Hypothalamus (tissue), 51 donors: ENCODE data around the gene ST3GAL3.
A peak's percentile ranks its signal among the peaks of the same experiment; 100 is the strongest.

ENCODE experiments used
- DNase-seq, 51 donors: peaks; one replicate each; lab custom pipeline; 2025; lab: John Stamatoyannopoulos, UW

Gene ST3GAL3

DNA sequence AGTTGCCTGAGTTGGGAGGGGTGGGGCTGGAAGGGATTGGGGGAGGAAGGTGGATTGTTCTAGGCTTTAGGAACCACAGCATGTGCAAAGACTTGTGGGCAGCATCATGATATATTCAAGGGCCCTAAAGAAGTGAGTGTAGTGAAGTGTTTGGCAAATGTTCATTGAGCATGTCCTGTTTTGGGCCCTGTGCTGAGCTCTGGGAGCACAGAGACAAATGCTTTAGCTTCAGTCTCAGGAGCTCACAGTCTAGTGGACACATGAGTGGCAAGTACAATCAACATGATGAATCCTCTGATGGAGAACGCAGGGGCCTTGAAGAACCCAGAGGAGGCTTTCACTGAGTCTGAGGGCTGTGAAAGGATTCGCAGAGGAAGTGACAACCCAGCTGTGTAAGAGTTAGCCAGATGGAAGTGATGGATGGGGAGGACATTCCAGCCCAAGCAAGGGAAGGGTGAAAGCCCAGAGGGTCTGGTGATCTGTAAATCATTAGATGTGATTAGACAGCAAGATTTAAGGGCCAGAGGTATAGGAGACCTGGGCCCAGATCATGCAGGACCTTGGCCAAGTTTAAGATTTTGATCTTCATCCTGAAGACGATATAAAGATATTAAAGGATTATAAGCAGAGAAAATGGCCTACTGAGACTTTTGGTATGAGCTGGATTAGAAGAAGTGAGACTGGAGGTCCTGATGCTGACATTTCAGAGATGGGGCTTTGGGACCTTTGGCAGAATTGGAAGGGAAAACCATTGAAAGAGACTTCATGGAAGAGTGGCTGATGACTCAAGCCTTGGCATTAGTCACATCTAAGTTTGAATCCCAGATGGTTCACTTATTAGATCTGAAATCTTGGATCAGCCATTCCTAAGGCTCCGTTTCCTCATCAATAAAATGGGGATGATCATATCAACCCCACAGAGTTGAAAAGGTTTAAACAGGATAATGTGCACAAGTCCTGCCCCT, 244.0 kb downstream of the ST3GAL3 start:
- DNase-seq = no peak

DNA sequence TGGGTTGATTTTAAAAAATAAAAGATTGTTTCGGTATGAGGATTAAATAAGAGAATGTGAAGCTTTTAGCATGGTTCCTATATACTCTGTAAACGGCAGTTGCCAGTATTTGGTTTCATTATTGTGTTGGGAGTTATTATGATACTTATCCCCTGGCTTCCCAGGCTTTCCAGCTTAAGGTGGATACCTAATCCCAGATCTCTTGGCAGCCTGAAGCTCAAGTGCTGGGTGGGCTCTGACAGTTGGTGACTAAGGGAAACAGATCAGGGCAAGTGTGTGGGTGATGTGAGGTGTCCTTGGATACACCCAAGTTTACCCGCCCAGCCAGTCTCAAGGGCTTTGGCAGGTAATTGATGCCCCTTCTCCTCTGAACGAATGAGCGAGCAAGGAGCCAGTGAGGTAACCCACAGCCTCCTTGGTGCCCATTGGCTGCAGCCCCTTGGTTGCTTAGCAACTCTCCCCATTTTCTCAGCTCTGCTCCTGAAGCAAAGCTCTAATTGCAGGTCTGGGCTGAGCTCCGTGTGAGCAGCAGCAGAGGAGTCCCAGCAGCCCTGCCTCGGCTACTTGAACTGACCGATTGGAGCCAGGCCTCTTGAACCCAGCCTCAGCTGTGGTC, 245.5 kb downstream of the ST3GAL3 start:
- peak in 23 of 51 donors; percentile 16 to 73 (median 43) for DNase-seq

DNA sequence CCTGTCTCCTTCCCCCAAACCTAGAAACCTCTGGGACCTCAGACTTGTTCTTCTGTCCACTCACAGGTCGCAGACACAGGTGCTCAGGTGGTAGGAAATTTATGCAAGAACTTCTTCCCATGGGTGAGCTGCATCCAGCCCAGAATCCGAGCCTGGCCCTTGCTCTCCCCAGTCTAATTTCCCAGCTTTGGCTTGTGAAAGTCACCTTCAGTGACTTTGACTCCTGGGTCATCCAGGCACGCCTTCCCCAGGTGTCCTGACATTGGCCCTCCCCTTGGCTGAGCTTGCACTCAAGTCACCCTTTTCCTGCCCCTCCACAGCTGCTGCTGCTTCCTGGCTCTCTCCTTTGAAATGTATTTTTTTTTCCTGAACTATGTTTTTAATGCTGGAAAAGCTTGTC, 246.0 kb downstream of the ST3GAL3 start:
- DNase-seq = no peak

DNA sequence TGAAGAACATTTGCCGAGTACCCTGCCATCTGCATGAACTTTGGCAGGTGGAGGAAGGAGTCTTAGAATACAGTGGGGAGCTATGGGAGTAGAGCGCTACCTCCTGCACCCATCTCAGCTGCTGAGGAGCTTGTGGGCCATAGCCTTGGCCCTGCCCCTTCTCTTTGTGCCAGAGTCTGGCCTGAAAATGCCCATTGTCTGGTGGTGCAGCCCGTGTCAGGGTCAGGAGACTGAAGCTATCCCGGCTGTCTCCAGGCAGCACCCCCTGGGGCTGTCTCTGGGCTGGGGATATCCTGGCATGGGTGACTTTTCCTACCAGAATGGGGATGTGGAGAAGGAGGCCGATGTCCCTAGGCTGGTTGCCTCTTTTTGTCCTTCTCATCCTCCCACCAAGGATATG, 246.7 kb downstream of the ST3GAL3 start:
- DNase-seq = peak in 40 of 51 donors; percentile 15 to 93 (median 72)

DNA sequence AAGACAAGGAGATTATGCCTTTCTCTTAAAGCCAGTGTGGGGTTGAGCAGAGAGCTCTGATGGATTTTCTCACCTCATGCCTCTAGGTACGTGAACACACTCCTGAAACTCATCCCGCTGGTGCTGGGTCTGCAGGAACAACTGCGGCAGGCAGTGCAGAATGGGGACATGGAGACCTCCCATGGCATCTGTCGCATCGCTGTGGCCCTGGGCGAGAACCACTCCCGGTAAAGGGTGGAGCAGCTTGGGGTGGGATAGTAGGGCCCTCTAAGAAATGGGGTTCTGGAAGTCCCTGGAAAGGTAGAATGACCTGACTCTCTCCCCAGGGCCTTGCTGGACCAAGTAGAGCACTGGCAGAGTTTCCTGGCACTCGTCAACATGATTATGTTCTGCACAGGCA, 248.9 kb downstream of the ST3GAL3 start:
- DNase-seq = no peak

DNA sequence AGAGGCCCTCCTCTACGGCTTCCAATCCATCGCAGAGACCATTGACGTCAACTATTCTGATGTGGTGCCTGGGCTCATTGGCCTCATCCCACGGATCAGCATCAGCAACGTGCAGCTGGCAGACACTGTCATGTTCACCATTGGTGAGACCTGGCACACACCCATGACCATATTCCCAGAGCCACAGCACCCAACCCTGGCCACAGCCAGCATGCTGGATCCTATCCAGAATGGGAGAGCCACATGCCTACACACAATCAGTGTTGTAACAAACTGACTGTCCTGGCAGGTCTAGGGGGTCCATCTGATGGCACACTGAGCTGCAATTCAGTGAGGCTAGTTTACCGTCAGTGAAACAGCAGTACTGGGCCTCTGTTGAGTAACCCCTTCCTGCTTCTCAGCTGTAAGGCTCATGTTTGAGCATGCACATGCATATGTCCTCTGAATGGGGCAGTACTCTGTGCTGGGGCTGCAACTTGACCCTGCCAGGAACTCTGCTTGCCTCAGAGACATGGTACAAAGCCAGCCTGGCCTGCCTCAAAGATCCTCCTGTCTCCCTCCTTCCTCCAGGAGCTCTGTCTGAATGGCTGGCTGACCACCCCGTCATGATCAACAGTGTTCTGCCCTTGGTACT, 250.2 kb downstream of the ST3GAL3 start:
- DNase-seq = no peak

DNA sequence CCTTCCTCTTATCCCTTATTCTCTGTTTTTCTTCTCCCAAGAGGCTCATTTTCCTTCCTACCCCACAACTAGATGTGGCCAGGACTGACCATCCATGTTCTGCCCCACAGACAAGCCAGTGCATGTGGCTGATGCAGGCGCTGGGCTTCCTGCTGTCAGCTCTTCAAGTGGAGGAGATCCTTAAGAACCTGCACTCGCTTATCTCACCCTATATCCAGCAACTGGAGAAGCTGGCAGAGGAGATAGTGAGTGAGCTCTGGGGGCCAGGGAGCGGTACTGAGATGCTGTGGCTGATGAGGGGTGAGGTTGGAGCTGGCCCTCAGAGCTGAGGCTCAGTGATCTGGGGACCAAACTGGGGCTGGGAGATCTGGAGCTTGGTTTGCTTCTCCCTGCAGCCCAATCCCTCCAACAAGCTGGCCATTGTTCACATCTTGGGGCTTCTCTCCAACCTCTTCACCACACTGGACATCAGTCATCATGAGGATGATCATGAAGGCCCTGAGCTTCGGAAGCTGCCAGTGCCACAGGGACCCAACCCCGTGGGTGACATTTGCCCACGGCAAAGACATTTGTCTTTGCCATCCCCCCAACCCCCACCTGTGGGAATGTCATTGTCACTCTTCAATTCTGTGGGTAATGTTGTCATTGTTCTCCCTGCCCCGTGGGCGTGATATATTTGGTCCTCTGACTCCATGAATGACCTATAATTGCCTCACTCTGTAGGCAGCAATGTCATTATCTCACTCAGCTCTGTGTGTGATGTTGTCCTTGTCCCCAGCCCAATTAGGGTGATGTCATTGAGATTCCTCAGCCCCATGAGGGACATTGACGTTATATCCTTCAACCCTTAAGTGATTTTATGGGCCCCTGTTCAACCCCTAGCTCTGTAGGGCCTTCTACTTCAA, 251.3 kb downstream of the ST3GAL3 start:
- DNase-seq = peak in 4 of 51 donors; percentile 19 to 38 (median 26)

DNA sequence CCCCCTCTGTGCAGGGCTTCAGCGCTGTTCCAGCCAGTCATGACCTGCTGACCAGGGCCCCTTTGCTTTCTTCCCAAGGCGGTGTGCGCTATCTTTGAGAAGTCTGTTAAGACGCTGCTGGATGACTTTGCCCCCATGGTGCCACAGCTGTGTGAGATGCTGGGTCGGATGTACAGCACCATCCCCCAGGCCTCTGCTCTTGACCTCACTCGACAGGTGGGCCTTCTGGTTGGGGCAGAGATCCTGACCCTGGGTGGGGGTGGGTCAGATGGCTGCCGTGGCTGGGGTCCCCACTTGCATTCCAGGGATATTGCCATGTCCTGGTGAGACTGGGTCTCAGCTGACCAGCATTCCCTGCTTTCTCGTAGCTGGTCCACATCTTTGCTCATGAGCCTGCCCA, 253.5 kb downstream of the ST3GAL3 start:
- DNase-seq = no peak

DNA sequence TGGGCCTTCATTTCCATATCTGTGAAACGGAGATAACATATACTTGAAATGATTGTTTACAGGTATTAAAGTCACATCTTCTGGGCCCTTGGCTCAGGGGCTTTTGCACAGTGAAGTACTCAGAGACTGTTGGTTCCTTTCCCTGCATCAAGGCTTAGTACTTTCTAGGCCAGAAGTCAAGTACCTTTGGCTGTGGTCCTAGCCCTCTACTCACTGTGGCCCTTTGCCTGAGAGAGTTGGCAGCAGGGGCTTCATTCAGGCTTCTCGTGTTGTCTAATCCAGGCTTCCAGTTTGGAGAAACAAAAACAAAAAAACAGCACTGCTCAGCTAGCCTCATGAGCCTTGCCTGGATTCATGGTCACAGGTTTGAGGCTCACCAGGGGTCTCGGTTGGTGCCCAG, 254.4 kb downstream of the ST3GAL3 start:
- peak in 3 of 51 donors; percentile 17 to 38 (median 20) for DNase-seq

DNA sequence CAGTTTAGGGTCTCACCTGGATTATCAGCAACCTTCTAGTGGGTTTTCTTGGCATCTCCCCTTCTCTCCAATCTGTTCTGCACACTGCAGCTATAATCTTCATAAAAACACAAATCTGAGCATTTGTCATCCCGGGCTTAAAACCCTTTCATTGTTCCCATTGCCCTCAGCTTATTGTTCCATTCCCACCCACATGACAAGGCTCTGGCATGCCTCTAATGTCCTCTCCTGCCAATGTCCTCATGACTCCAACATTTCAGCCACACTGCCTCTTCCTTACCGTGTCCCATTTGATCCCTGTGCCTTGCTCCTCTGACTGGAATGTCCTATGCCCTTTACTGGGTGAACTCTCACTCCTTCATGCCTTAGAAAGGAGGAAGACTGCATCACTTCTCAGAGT, 255.0 kb downstream of the ST3GAL3 start:
- peak in 13 of 51 donors; percentile 9 to 59 (median 31) for DNase-seq

DNA sequence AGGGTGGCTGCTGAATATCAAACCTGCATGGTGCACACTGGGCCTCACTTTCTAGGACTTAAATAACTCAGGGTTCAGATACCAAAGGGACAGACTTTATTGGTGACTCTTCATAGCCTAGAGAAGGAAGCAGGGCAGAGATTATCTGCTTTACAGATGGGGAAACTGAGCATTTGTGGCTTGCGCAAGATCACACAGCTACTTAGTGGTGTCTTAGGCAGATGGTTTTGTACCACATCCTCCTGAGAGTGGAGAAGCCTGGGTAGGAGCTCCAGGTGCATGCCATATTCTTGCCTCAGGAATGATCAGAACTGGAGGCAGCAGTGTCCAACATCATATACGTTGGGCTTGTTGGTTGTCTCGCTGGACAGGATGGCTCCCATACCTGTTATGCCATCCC, 255.7 kb downstream of the ST3GAL3 start:
- DNase-seq = no peak

DNA sequence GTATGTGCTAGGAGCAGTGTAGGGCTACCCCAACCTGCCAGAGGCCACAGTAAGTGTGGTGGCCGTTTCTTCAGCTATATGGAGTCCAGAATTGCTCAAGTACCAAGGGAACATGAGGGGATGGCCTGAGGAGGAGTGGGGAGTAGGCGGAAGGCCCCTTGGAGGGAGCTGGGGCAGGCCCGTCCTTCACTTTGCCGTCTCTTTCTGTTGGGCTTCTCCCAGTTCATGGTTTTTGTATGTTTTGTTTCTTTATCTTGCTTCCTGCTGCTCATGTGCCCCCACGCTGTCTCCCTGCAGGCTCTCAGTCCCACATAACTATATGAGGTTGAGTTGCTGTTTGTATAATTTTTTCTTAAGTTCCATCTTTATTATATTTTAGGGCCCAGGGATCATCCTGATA, 256.6 kb downstream of the ST3GAL3 start:
- DNase-seq = no peak

DNA sequence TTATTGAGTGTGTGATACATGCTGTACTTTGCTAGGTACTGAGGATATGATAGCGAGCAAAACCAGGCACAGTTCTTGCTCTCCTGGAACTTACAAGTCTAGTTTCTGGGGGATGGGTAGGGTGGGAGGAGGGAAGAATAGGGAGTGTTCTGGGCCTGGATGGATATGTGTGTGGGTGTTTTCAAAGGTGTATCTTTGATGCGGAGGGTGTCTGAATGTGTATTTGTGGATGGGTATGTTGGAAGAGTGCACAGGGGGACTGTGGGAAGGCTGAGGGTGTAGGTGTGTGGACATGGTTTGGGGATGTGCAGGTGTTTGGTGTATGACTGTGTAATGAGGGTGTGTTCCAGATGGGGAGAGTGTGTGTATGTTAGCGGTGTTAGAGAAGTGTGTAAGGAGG, 258.0 kb downstream of the ST3GAL3 start:
- no peak for DNase-seq

DNA sequence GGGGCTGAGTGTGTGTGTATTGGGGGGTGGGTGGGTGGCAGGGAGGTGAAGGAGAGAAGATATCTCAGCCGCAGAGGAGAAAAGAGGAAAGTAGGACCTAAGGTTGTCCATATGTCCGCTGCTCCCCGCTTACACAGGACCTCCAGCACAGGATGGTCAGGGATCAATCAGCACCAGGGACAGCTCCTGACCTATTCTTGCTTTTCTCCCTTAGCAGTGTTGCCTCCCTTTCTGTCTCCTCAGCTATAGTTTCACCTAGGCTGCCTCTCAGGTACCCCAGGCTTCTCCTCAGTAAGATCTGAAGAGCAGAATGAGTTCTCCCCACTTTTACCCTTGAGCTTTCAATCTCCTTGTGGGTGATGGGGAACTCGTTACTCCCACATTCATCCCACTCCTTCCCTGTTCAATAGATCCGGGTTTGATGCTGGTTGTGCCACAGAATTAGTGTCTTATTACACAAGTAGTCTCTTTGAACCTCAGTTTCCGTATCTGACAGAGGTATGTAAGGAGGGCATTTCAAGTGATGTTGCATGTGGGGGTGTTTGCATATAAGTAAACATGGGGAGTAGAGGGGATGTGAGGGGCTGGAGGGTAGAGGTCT, 261.1 kb downstream of the ST3GAL3 start:
- no peak for DNase-seq

DNA sequence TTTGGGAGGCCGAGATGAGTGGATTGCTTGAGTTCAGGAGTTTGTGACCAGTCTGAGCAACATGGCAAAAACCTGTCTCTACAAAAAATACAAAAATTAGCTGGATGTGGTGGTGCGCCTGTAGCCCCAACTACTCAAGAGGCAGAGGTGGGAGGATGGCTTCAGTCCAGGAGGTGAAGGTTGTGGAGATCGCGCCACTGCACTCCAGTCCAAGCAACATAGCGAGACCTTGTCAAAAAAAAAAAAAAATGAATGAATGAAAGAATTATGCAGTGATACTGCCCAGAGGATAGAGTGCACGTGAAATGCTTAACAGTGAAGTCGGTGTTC, 262.0 kb downstream of the ST3GAL3 start:
- DNase-seq = peak in 1 of 51 donors; percentile 37

DNA sequence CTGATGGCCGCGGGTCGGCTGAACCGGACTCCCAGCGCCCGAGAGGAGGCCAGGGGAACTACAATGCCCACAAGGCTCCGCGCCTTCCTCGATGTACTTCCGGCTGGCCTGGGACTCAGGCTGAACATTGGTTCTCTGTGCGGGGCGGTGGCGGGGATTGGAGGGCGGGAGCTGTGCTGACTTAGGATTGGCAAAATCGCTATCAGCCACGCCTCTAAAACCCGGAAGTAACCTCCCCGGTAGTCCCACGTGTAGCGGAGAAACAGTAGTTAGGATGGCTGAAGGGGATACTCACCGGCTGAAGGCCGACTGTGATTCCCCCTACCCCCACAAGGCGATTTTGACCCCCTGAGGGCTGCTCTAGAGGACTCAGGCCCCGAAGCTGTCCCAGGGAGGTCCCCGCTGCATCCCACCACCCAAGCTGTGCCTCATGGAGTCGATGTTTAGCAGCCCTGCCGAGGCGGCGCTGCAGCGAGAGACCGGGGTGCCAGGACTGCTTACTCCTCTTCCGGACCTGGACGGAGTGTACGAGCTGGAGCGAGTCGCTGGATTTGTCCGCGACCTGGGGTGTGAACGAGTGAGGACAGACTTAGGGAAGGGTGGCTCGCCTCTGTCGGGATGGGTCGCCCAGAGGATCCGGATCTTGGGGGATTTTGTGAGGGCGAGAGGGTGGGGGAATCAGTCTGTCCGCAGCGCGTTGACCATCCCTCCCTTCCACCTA, 262.6 kb downstream of the ST3GAL3 start, which contains the start of gene DPH2:
DPH2 (plus strand) TSS at position 265 of the 721 bp plus-strand sequence; CDS start at position 431, 166 bp downstream.
- DNase-seq = peak; percentile 45 to 98 (median 95)

DNA sequence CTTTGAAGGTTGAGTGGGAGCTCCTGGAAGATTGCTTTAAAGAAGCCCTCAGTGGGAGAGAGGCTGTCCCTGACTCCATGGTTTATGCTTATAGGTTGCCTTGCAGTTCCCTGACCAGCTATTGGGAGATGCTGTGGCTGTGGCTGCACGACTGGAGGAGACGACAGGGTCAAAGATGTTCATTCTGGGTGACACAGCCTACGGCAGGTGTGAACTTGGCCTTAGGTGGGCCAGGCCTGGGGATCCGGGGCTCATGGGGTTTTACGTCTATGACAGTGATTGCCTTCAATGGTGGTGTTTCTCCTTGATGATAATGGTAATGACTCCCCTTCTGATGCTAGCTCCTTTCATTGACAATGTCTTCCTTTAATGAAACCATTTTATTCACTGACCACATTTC, 263.2 kb downstream of the ST3GAL3 start:
- DNase-seq = no peak

DNA sequence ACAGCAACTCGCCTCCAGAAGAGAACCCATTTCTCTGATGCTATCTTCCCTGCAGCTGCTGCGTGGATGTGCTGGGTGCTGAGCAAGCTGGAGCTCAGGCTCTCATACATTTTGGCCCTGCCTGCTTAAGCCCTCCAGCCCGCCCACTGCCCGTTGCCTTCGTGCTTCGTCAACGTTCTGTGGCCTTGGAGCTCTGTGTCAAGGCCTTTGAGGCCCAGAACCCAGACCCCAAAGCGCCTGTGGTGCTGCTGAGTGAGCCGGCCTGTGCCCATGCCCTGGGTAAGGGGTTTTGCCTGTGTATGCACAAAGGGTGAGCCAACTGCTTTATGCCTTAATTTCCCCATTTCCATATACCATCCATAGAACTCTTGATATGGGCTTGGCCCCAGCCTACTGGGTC, 263.6 kb downstream of the ST3GAL3 start:
- no peak for DNase-seq

DNA sequence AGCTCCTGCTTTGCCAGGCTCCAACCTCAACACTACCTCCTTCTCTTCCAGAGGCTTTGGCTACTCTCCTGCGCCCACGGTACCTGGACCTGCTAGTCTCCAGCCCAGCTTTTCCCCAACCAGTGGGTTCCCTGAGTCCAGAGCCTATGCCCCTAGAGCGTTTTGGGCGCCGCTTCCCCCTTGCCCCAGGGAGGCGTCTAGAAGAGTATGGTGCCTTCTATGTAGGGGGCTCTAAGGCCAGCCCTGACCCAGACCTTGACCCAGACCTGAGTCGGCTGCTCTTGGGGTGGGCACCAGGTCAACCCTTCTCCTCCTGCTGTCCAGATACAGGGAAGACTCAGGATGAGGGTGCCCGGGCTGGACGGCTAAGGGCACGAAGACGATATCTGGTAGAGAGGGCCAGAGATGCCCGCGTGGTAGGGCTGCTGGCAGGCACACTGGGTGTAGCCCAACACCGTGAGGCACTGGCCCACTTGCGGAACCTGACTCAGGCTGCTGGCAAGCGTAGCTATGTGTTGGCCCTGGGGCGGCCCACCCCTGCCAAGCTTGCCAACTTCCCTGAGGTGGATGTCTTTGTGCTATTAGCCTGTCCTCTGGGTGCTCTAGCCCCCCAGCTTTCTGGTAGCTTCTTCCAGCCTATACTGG, 264.1 kb downstream of the ST3GAL3 start:
- DNase-seq = no peak
